DND-41 (cell line): ENCODE results near the gene CATSPERD.

ENCODE experiments used
- ATAC-seq: fragments of 200-7000 bp; cut with Tn5 transposase; 3 replicates; pipeline ENCODE4 v1.9.1; 2021; ENCODE audit warnings: low read depth; ENCODE audit not compliant: insufficient read depth
- DNase-seq: peaks from one replicate; pipeline ENCODE4 v3.0.0-alpha.2; 2020
- H2AFZ ChIP-seq: 2 replicates; pipeline ENCODE4 v1.6.0; 2012; ENCODE audit warnings: low read depth, low read length
- H3K27ac ChIP-seq: 2 replicates; pipeline ENCODE4 v1.5.1; 2012; ENCODE audit warnings: low read length, inconsistent platforms
- H3K27me3 ChIP-seq: fragments of 200-600 bp; sonication (generic); 2 replicates; pipeline ENCODE4 v1.6.0; 2012; ENCODE audit warnings: low read length, mild to moderate bottlenecking, inconsistent platforms; ENCODE audit not compliant: insufficient read depth, poor library complexity
- H3K36me3 ChIP-seq: 2 replicates; pipeline ENCODE4 v1.5.1; 2012; ENCODE audit warnings: low read length, inconsistent platforms; ENCODE audit not compliant: insufficient read depth
- H3K4me1 ChIP-seq: 2 replicates; pipeline ENCODE4 v1.5.1; 2012; ENCODE audit warnings: mild to moderate bottlenecking, low read length; ENCODE audit not compliant: insufficient read depth
- H3K4me2 ChIP-seq: 2 replicates; pipeline ENCODE4 v1.6.0; 2012; ENCODE audit warnings: mild to moderate bottlenecking, moderate library complexity, low read length, inconsistent platforms; ENCODE audit not compliant: insufficient read depth
- H3K4me3 ChIP-seq, 2 experiments: fragments of 200-600 bp in 1 of 2; shearing (Covaris generic) in 1 of 2; 2 replicates each; pipeline ENCODE4 v1.5.1; 2012 to 2016; ENCODE audit warnings: inconsistent platforms in 2 of 2, low read length in 2 of 2, mild to moderate bottlenecking in 2 of 2, low read depth in 1 of 2, moderate library complexity in 1 of 2
- H3K79me2 ChIP-seq: 2 replicates; pipeline ENCODE4 v1.6.0; 2012; ENCODE audit warnings: low read length, inconsistent platforms; ENCODE audit not compliant: insufficient read depth
- H3K9ac ChIP-seq: 2 replicates; pipeline ENCODE4 v1.6.0; 2012; ENCODE audit warnings: low read depth, mild to moderate bottlenecking, inconsistent platforms, low read length, moderate library complexity
- H3K9me3 ChIP-seq: 2 replicates; pipeline ENCODE4 v1.5.1; 2012; ENCODE audit warnings: low read length, moderate library complexity, mild to moderate bottlenecking, inconsistent platforms; ENCODE audit not compliant: insufficient read depth, severe bottlenecking
- H4K20me1 ChIP-seq: 2 replicates; pipeline ENCODE4 v1.6.0; 2012; ENCODE audit warnings: low read length; ENCODE audit not compliant: insufficient read depth
- CTCF ChIP-seq: IDR thresholded peaks from 2 replicates; pipeline ENCODE4 v1.5.1; 2012; ENCODE audit warnings: borderline replicate concordance, low read length, moderate library complexity, mild to moderate bottlenecking; ENCODE audit not compliant: poor library complexity, severe bottlenecking; ENCODE audit errors: extremely low read depth
- EZH2 ChIP-seq: IDR thresholded peaks from 3 replicates; pipeline ENCODE4 v1.6.1; 2012; ENCODE audit warnings: borderline replicate concordance, low read depth, mild to moderate bottlenecking, moderate library complexity, low read length, inconsistent platforms; ENCODE audit not compliant: severe bottlenecking

The CATSPERD gene

GRCh38 chr19:5762608-5763217 is 42.3 kb downstream of the CATSPERD start:
- Histone ChIP-seq H3K9me3 (no peaks in the 10 kb centered on the region), H3K4me1 (no peaks in the 10 kb centered on the region), H3K9ac (no peak overlapping the region), H2AFZ (no peak overlapping the region), H3K27ac (no peak overlapping the region), H3K4me3 (no peak overlapping the region), H3K36me3 (no peaks in the 10 kb centered on the region), H3K27me3 (no peaks in the 10 kb centered on the region), H3K79me2 (no peaks in the 10 kb centered on the region), H4K20me1 (no peaks in the 10 kb centered on the region), H3K4me2 (no peak overlapping the region)
- DNase-seq (no peak), ATAC-seq (no peak)
- TF ChIP-seq EZH2 (no peak), CTCF (no peak)

- DNase-seq: no peak
- Histone ChIP-seq H3K9ac (no peak overlapping the region), H2AFZ (no peak overlapping the region), H4K20me1 (no peaks in the 10 kb centered on the region), H3K4me3 (no peak overlapping the region), H3K4me2 (no peak overlapping the region), H3K9me3 (no peaks in the 10 kb centered on the region), H3K27ac (no peak overlapping the region), H3K4me1 (no peaks in the 10 kb centered on the region), H3K27me3 (no peaks in the 10 kb centered on the region), H3K79me2 (no peaks in the 10 kb centered on the region), H3K36me3 (no peaks in the 10 kb centered on the region)
- no peak for ATAC-seq
- TF ChIP-seq CTCF: no peak
- TF ChIP-seq EZH2: no peak
Observed at GRCh38 chr19:5765220-5765619, 44.8 kb downstream of the CATSPERD start.

- Histone ChIP-seq H3K9ac (no peak overlapping the region), H4K20me1 (no peaks in the 10 kb centered on the region), H3K27ac (no peak overlapping the region), H3K79me2 (no peaks in the 10 kb centered on the region), H3K4me1 (no peaks in the 10 kb centered on the region), H3K9me3 (no peaks in the 10 kb centered on the region), H2AFZ (no peak overlapping the region), H3K4me2 (no peak overlapping the region), H3K4me3 (no peak overlapping the region), H3K27me3 (peaks cover 4% of the 10 kb centered on the region), H3K36me3 (no peaks in the 10 kb centered on the region)
- DNase-seq (no peak), ATAC-seq (no peak)
- TF ChIP-seq CTCF (no peak), EZH2 (no peak)
Observed at GRCh38 chr19:5767949-5768348, 47.5 kb downstream of the CATSPERD start.
